ENCODE data around the gene LPP.

DNA sequence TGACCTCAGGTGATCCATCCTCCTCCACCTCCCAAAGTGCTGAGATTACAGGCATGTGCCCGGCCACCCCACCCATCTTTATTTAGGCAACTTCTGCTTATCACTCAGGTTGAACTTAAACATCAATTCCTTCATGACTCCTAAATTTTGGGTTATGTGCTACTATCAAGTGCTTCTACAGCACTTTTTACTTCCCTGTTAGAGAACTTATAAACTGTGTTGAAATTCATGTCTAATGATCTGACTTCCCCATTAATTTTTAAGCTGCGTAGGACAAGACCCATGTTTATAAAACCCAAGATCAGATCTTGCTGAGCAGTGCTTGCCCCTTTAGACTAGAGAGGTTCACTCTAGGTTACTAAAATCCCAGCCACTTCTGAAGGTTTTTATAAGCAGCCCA, 751.6 kb downstream of the LPP start:
- TF ChIP-seq POLR2AphosphoS5 (IDR thresholded peaks at IDR 0.05; ENCODE audit: borderline replicate concordance, low read depth, low read length), result no peak
- TF ChIP-seq EZH2 (IDR thresholded peaks at IDR 0.05), result no peak

Data from SK-N-MC (cell line).